Measurements from ENCODE around the gene ZMIZ2. TPM values are rescaled to one million over a fixed set of nuclear protein-coding genes. Genes with fewer than 3 reads are reported as not detected.
"Not testable (repeated sequence)": the region's sequence is repeated elsewhere in the genome, so short reads cannot be mapped to it uniquely, and the experiment has no call there.

Gene ZMIZ2
- total RNA-seq, 4 donors from 2014 or later = 43.1 to 57.7 (median 49.8) TPM

DNA sequence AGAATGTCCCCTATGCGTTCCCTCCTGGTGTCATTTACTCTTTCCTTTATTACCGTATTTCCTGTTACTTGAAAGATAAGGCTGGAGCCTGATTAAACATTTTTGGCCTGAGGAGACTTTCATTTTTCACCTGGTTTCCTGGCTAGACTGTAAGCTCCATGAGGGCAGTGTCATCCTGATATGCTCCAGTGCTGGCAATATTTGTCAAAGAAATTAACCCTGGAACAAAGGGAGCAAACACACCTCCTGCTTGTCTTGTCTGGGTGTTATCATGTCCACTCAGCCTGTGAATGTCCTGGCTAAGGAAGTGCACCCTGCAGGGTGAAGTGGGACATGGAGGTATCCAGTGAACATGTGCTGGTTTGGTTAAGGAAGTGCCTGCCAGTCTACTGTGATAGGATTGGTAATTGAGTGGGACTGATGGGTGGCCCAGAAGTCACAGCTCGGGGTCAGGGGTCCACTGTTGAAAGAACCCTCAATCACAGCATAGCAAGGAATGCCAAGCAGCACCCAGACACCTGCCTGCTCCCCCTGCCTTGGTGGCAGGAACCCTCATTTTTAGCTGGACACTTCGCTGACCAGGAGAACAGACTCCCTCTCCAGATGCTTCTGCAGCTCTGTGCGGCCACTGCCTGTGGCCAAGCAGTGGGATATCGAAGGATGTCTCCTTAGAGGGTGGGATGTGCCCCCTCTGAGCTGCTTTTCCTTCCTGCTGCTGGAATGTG is 26.9 kb downstream of the ZMIZ2 start:
- intact Hi-C loops (cut with DNase I) = no loop called here
- Histone ChIP-seq H3K4me1 (peaks cover 3 to 4% of the 10 kb centered on the region in 2 donors), H3K4me3 (replicated peaks in 1 of 3) (no peak overlapping the region), H3K36me3 (no peaks in the 10 kb centered on the region), H3K9me3 (no peaks in the 10 kb centered on the region), H3K27ac (no peak overlapping the region), H3K27me3 (no peaks in the 10 kb centered on the region)
- DNase-seq = no peak
- WGBS, 2 donors = 86 to 94% methylated on average over 3 to 6 of the region's 6 CpGs
- TF ChIP-seq CTCF (IDR thresholded peaks at IDR 0.05) (no peak), POLR2A (IDR thresholded peaks at IDR 0.05) (no peak)

DNA sequence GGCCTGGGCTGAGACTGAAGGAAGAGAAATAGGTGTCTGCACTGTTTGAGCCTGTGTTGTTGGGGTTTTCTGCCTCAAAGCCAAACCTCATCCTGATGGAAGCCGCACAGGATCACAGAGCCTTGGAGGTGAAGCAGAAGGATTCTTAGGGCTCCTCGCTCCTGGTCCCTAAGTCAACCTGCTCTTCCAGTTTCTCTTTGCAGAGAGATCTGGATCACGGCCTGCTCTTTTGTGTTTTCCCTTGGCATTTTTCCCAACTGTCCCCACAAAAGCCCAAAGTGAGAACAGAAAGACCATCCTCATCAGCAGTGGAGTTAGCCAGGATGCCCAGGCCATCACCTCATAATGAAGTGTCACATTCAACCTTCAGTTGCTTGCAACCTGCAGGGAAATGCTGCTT is 27.6 kb downstream of the ZMIZ2 start:
- Histone ChIP-seq H3K4me1 (peaks cover 0 to 3% of the 10 kb centered on the region in 2 donors), H3K27me3 (no peaks in the 10 kb centered on the region), H3K9me3 (no peaks in the 10 kb centered on the region), H3K36me3 (no peaks in the 10 kb centered on the region), H3K27ac (no peak overlapping the region), H3K4me3 (replicated peaks in 1 of 3) (no peak overlapping the region)
- whole genome bisulfite sequencing, 2 donors = 52 to 53% methylated on average over 3 of the region's 3 CpGs
- DNase-seq = no peak
- TF ChIP-seq CTCF (IDR thresholded peaks at IDR 0.05) (no peak), POLR2A (IDR thresholded peaks at IDR 0.05) (no peak)
- intact Hi-C loops (cut with DNase I) = no loop called here

DNA sequence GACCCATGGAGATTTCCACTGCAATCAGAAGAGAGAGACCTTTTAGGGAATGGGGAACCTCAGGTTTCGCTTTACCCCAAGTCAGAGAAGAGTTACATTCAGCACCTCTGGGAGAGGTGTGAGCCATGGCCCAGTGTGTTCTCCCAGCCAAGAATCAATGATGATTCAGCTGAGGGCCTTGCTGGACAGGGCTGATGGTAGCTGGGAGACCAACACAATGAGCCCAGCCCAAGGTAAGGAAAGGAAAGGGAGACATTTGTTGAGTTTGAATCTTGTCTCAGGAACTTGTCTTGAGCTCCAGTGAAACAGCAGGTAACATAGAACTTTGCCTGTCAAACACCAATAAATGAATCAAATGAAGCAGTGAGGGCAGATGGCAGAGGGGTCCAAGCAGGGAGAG is 33.8 kb downstream of the ZMIZ2 start:
- no peaks in the 10 kb centered on the region for H3K27me3 ChIP-seq
- H3K4me1 ChIP-seq = no peaks in the 10 kb centered on the region
- WGBS, 2 donors = 100% methylated on average over 1 of the region's 1 CpG
- no peak overlapping the region for H3K27ac ChIP-seq
- no peaks in the 10 kb centered on the region for H3K9me3 ChIP-seq
- H3K36me3 ChIP-seq = no peaks in the 10 kb centered on the region
- intact Hi-C loops (cut with DNase I) = no loop called here
- TF ChIP-seq POLR2A (IDR thresholded peaks at IDR 0.05) = no peak
- no peak for TF ChIP-seq CTCF (IDR thresholded peaks at IDR 0.05)
- no peak overlapping the region for H3K4me3 ChIP-seq (replicated peaks in 1 of 3)
- DNase-seq = no peak

GRCh38 chr7:44783407-44783806 is 34.8 kb downstream of the ZMIZ2 start:
- no peaks in the 10 kb centered on the region for H3K36me3 ChIP-seq
- TF ChIP-seq POLR2A (IDR thresholded peaks at IDR 0.05) (no peak), CTCF (IDR thresholded peaks at IDR 0.05) (no peak)
- no peaks in the 10 kb centered on the region for H3K4me1 ChIP-seq
- H3K4me3 ChIP-seq (replicated peaks in 1 of 3) = no peak overlapping the region
- intact Hi-C loops (cut with DNase I) = no loop called here
- H3K27me3 ChIP-seq = no peaks in the 10 kb centered on the region
- DNase-seq = no peak
- no peak overlapping the region for H3K27ac ChIP-seq
- no peaks in the 10 kb centered on the region for H3K9me3 ChIP-seq

- H3K36me3 ChIP-seq = no peaks in the 10 kb centered on the region
- no peak for TF ChIP-seq CTCF (IDR thresholded peaks at IDR 0.05)
- TF ChIP-seq POLR2A (IDR thresholded peaks at IDR 0.05) = no peak
- H3K4me1 ChIP-seq = no peaks in the 10 kb centered on the region
- intact Hi-C loops (cut with DNase I) = no loop called here
- no peaks in the 10 kb centered on the region for H3K27me3 ChIP-seq
- DNase-seq = no peak
- H3K27ac ChIP-seq = no peak overlapping the region
- H3K4me3 ChIP-seq (replicated peaks in 1 of 3) = no peak overlapping the region
- 67 to 83% methylated on average over 1 of the region's 1 CpG for WGBS, 2 donors
- H3K9me3 ChIP-seq = no peaks in the 10 kb centered on the region
These were observed 35.7 kb downstream of the ZMIZ2 start for GRCh38 chr7:44784364-44784763.

DNA sequence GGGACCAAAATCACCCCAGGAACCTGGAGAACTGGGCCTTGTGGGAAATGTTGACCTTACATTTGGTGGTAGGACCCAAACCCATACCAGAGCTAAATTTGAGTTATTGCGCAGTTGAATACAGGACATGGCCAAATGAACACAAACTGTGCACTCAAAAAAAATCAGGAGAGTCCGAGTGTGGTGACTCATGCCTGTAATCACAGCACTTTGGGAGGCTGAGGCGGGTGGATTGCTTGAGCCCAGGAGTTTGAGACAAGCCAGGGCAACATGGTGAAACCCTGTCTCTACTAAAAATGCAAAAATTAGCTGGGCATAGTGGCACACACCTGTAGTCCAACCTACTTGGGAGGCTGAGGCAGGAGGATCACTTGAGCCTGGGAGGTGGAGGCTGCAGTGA is 36.6 kb downstream of the ZMIZ2 start:
- 94 to 97% methylated on average over 3 of the region's 3 CpGs for whole genome bisulfite sequencing, 2 donors
- intact Hi-C loops (cut with DNase I); H3K27me3 ChIP-seq: not testable (repeated sequence)

More for the DNA sequence above, 36.6 kb downstream of the ZMIZ2 start:
- H3K27ac ChIP-seq; DNase-seq; H3K36me3 ChIP-seq; H3K9me3 ChIP-seq; H3K4me1 ChIP-seq; H3K4me3 ChIP-seq (replicated peaks in 1 of 3): not testable (repeated sequence)

Data from thyroid gland (tissue), 4 donors.